Measurements from ENCODE around the gene MTFR1L.

The MTFR1L gene

DNA sequence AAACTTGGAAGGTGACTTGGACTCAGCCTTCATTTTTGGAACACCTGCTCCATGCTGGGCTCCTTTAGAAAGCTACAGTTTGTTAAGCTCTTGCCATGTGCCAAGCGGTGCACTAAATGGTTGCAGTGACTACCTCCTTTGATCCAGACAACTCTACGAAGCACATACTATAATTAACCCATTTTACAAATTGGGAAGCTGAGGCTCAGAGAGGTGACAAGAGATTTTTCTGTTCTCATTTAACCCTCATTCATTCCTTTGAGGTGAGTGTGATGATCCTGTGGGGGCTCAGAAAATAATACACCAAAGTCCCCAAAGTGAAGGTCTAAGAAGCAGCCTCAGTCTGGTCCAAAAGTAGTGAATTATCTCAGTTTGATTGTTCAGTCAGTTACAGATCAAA is 57.4 kb downstream of the MTFR1L start:
- DNase-seq (ENCODE audit: low spot score), result no peak

DNA sequence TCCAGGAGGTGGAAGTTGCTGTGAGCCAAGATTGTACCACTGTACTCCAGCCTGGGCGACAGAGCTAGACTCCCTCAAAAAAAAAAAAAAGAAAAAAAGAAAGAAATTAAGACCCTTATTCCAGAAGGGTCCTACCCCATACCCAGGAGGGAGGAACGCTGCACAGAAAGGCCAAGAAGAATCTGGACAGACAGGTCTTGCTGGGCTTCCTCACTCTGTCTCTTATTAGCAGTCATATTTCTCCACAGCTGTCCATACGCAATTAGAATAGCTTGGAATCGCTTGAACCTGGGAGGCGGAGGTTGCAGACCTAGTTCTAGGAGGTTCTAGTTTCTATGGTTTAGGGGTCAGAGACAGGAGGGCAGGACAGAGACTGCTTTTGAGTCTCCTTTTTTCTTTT is 58.9 kb downstream of the MTFR1L start:
- no peak for DNase-seq (ENCODE audit: low spot score)

DNA sequence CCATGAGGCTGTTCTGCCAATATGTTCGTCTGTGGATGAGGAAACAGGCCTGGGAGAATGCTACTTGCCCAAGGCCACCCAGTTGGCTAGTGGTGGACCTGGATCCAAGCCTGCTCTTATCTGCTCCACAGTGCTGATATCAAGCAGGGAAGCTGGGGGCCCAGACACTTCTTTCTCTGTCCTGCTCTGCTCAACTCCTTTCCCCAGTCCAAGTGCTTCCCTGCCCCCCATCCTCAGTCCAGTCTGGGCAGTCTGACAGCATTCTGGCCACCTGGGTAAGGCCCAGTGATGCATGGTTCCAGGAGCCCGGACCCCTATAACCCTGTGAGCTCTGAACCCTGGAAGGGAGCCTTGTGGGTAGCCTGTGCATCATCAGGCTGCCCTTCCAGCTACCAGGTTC is 59.9 kb downstream of the MTFR1L start:
- DNase-seq (ENCODE audit: low spot score), result no peak

DNA sequence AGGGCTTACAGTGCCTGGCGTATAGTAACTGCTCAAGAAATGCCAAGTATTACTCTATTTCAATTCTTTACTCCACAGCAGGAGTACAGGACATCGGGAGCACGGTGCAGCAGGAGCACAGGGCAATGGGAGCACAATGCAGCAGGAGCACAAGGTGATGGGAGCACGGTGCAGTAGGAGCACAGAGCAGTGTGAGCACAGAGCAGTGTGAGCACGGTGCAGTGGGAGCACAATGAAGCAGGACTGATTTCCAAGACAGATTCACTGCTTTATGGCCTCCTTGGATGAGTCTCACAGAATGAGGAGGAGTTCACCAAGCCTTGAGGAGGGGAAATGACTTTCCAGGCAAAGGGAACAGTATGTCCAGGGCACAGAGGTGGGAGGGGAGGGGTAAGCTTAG is 60.8 kb downstream of the MTFR1L start:
- DNase-seq (ENCODE audit: low spot score), result no peak

- DNase-seq (ENCODE audit: low spot score), result no peak
These were observed 61.5 kb downstream of the MTFR1L start for GRCh38 chr1:25881266-25881665.

Small RNA genes lying within 50 kb of the gene (small RNA-seq; reads per million reads assigned to genes)
- gene RF00019, result 0 reads per million in 2 experiments

All from SK-N-DZ (cell line).